Measurements from ENCODE around the gene ATP10B.

The ATP10B gene

DNA sequence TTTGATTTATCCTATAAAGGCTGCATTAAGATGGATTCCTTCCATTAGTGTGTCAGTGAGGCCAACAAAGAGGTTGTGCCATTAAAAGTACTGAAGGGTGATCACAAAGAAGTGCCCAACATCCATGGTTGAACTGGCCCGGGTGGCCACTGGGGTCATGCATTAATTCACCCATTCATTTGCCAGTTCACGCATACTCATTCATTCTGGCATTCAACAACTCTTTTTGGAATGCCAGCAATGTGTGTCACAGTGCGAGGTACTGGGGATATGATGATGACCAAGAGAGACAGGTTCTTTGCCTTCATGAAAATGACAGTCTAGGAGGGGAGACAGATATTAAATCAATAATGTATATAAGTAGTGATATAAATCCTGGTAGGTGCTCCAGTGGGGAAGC is 337.1 kb downstream of the ATP10B start:
- Histone ChIP-seq H3K4me1 (ENCODE audit: control insufficient read depth, insufficient read depth, low read length, unreplicated experiment) (no peaks in the 10 kb centered on the region), H3K79me2 (ENCODE audit: control insufficient read depth, insufficient read depth, low read length, unreplicated experiment) (no peaks in the 10 kb centered on the region), H3K27me3 (ENCODE audit: insufficient read depth, low read length) (peaks cover 56% of the 10 kb centered on the region), H3K27ac (ENCODE audit: low read depth, low read length) (no peak overlapping the region), H3K4me3 (ENCODE audit: low read depth, low read length) (no peak overlapping the region), H3K36me3 (ENCODE audit: insufficient read depth, low read length) (no peaks in the 10 kb centered on the region), H2AFZ (ENCODE audit: low read length, unreplicated experiment) (no peak overlapping the region)

DNA sequence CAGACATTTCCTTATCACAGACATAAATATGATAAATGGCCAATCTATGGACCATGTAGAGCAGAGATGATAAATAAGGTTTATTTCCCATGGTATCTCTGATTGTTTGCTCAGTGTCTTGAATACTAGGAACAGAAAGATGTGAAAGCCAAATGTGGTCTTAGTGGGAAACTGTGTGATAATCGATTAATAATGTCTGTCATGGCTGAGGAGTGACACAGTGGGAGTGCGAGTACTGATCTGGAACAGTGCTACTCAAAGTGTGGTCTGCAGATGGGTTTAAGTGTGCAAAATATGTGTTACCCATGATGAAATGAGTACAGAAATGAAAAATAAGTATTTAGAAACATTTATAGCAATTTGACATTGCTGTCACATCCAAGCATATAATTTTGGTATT is 337.8 kb downstream of the ATP10B start:
- no peaks in the 10 kb centered on the region for H3K36me3 ChIP-seq (ENCODE audit: insufficient read depth, low read length)
- H3K4me1 ChIP-seq (ENCODE audit: control insufficient read depth, insufficient read depth, low read length, unreplicated experiment), result no peaks in the 10 kb centered on the region
- no peak overlapping the region for H2AFZ ChIP-seq (ENCODE audit: low read length, unreplicated experiment)
- no peak overlapping the region for H3K27ac ChIP-seq (ENCODE audit: low read depth, low read length)
- H3K79me2 ChIP-seq (ENCODE audit: control insufficient read depth, insufficient read depth, low read length, unreplicated experiment), result no peaks in the 10 kb centered on the region
- H3K27me3 ChIP-seq (ENCODE audit: insufficient read depth, low read length), result peaks cover 53% of the 10 kb centered on the region
- no peak overlapping the region for H3K4me3 ChIP-seq (ENCODE audit: low read depth, low read length)

DNA sequence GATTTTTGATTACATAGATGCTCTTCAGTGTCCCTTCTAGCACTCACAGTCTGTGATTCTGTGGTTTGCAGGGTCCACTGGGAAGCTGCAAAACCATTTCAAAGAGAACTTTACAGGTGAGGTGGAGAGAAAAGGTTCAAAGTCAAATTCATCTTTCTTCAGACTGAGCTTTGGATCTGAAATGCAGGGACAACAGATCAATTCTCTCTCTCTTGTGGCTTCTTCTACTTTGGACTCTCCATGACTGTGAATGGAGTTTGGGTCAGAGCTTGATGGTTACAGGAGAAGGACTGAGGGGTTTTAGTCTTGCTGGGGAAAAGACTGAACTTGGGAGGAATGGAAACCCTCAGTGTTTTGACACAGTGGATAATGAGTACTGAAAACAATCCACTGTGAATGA is 338.5 kb downstream of the ATP10B start:
- H3K79me2 ChIP-seq (ENCODE audit: control insufficient read depth, insufficient read depth, low read length, unreplicated experiment), result no peaks in the 10 kb centered on the region
- peaks cover 3% of the 10 kb centered on the region for H3K4me1 ChIP-seq (ENCODE audit: control insufficient read depth, insufficient read depth, low read length, unreplicated experiment)
- H3K27me3 ChIP-seq (ENCODE audit: insufficient read depth, low read length), result peaks cover 47% of the 10 kb centered on the region
- no peak overlapping the region for H2AFZ ChIP-seq (ENCODE audit: low read length, unreplicated experiment)
- H3K36me3 ChIP-seq (ENCODE audit: insufficient read depth, low read length), result no peaks in the 10 kb centered on the region
- no peak overlapping the region for H3K27ac ChIP-seq (ENCODE audit: low read depth, low read length)
- H3K4me3 ChIP-seq (ENCODE audit: low read depth, low read length), result no peak overlapping the region

Measured in ACC112 (cell line).